ENCODE results near the gene ITGA1.

DNA sequence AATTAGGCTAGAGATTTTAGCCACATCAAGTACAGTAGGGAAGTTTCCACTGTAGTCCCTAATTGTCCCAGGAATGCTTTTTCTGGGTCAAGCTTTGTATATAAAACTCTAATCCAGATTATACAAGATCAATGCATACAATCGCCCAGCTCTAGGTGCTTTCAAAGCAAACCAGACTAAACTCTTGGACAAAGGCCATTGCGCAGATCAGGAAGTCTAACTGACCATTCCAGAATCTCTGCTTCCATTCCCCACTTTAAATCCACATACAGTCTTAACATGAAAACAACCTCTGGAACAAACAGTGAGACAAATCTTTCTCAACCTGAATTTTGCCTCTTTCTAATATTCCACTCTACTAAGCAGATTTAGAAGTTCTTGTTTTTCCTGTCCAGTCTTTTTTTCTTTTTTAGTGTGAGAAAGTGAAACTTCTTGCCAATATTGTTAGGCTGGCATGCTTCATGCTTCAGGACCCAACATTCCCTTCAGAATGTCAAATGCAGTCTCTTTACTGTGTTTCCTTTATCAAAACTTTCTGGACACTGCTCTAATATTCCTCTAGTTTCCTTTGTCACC lies 76.1 kb downstream of the ITGA1 start:
- no peak for TF ChIP-seq CTCF (optimal IDR thresholded peaks at IDR 0.05 in 1 of 3, IDR thresholded peaks at IDR 0.05 in 1 of 3, conservative IDR thresholded peaks at IDR 0.05 in 1 of 3; ENCODE audit: extremely low read depth in 1 of 3, insufficient read depth in 2 of 3, low read length in 3 of 3)
- no peak for TF ChIP-seq EZH2 (IDR thresholded peaks at IDR 0.05; ENCODE audit: low read length)
